Left renal cortex interstitium (tissue), 4 donors: ENCODE results near the gene ERCC2. TPM values are rescaled to one million over a fixed set of nuclear protein-coding genes. Genes with fewer than 3 reads are reported as not detected.

ENCODE experiments used
- DNase-seq, 4 donors: peaks; one replicate each; pipeline ENCODE4 v3.0.0-alpha.2; 2013; ENCODE audit warnings: low read depth in 4 of 4, low spot score in 2 of 4, missing footprints in 1 of 4
- polyA plus RNA-seq, 4 donors: library from polyadenylated mRNA; unstranded; fragments of 120-200 nt; gene quantifications; one replicate each; pipeline ENCODE4 v1.2.1, GENCODE V29; 2013; ENCODE audit not compliant: insufficient read length in 4 of 4

Gene ERCC2
- polyA plus RNA-seq, 4 donors = 31.8 to 44.1 (median 36.8) TPM

GRCh38 chr19:45356760-45357444 lies 13.5 kb downstream of the ERCC2 start:
- DNase-seq = no peak

GRCh38 chr19:45355910-45356309 lies 14.5 kb downstream of the ERCC2 start:
- DNase-seq = no peak

GRCh38 chr19:45355402-45355801 lies 15.0 kb downstream of the ERCC2 start:
- DNase-seq = no peak

GRCh38 chr19:45354241-45354842 lies 16.0 kb downstream of the ERCC2 start:
- DNase-seq = no peak

GRCh38 chr19:45352914-45353796 lies 17.2 kb downstream of the ERCC2 start:
- DNase-seq = no peak

GRCh38 chr19:45352471-45352870 lies 17.9 kb downstream of the ERCC2 start:
- DNase-seq = no peak

- DNase-seq = no peak
Measured at GRCh38 chr19:45352062-45352461, 18.3 kb downstream of the ERCC2 start.

- no peak for DNase-seq
Measured at GRCh38 chr19:45351401-45351952, 18.9 kb downstream of the ERCC2 start.

GRCh38 chr19:45350477-45351058 lies 19.8 kb downstream of the ERCC2 start:
- DNase-seq = no peak

GRCh38 chr19:45349430-45349941 lies 20.9 kb downstream of the ERCC2 start:
- DNase-seq = no peak

- DNase-seq = no peak
Measured at GRCh38 chr19:45349126-45349415, 21.3 kb downstream of the ERCC2 start.

GRCh38 chr19:45348367-45349125 lies 21.8 kb downstream of the ERCC2 start:
- no peak for DNase-seq

GRCh38 chr19:45347570-45348366 lies 22.6 kb downstream of the ERCC2 start:
- DNase-seq = no peak

GRCh38 chr19:45346449-45346848 lies 23.9 kb downstream of the ERCC2 start:
- DNase-seq = no peak

GRCh38 chr19:45345506-45345860 lies 24.9 kb downstream of the ERCC2 start:
- DNase-seq = no peak

- DNase-seq = no peak
Measured at GRCh38 chr19:45344621-45345505, 25.5 kb downstream of the ERCC2 start.

GRCh38 chr19:45342911-45343310 lies 27.5 kb downstream of the ERCC2 start:
- no peak for DNase-seq

GRCh38 chr19:45340899-45341453 lies 29.4 kb downstream of the ERCC2 start:
- DNase-seq = no peak
